GM23338 (cell line): Measurements from ENCODE around the gene SMYD3. TPM values are rescaled to one million over a fixed set of nuclear protein-coding genes. Genes with fewer than 3 reads are reported as not detected.

Source experiments
- ATAC-seq: fragments of 200-7000 bp; cut with Tn5 transposase; 3 replicates; pipeline ENCODE4 v1.9.1; 2020
- DNase-seq: peaks from one replicate; pipeline ENCODE4 v3.0.0-alpha.2; 2015; ENCODE audit warnings: low spot score
- H2AFZ ChIP-seq: fragments of 200-600 bp; sonication (generic); 2 replicates; pipeline ENCODE4 v1.8.0; 2016; ENCODE audit warnings: antibody characterized with exemption, mild to moderate bottlenecking, moderate library complexity
- H3F3A ChIP-seq: fragments of 200-600 bp; sonication (generic); replicated peaks from 2 replicates; pipeline ENCODE4 v1.8.0; 2017; ENCODE audit warnings: antibody characterized with exemption, mixed run types, low read depth
- H3K27ac ChIP-seq: fragments of 200-600 bp; sonication (generic); 2 replicates; pipeline ENCODE4 v1.6.1; 2016; ENCODE audit warnings: low read depth
- H3K27me3 ChIP-seq: fragments of 200-600 bp; sonication (generic); 2 replicates; pipeline ENCODE4 v1.8.0; 2016; ENCODE audit warnings: mild to moderate bottlenecking, mixed run types, moderate library complexity; ENCODE audit not compliant: insufficient read depth
- H3K36me3 ChIP-seq: fragments of 200-600 bp; sonication (generic); 2 replicates; pipeline ENCODE4 v1.8.0; 2016; ENCODE audit warnings: mild to moderate bottlenecking; ENCODE audit not compliant: insufficient read depth
- H3K4me1 ChIP-seq: fragments of 200-600 bp; sonication (generic); 2 replicates; pipeline ENCODE4 v1.8.0; 2016; ENCODE audit warnings: mild to moderate bottlenecking, moderate library complexity; ENCODE audit not compliant: insufficient read depth
- H3K4me2 ChIP-seq: fragments of 200-600 bp; sonication (generic); 2 replicates; pipeline ENCODE4 v1.7.1; 2017; ENCODE audit warnings: mixed run types
- H3K4me3 ChIP-seq: fragments of 200-600 bp; sonication (generic); 2 replicates; pipeline ENCODE4 v1.6.1; 2016; ENCODE audit warnings: mixed run types
- H3K79me2 ChIP-seq: fragments of 200-600 bp; sonication (generic); replicated peaks from 2 replicates; pipeline ENCODE4 v1.8.0; 2017; ENCODE audit warnings: mild to moderate bottlenecking; ENCODE audit not compliant: insufficient read depth
- H3K9me2 ChIP-seq: fragments of 200-600 bp; sonication (generic); 2 replicates; pipeline ENCODE4 v1.8.0; 2017; ENCODE audit not compliant: insufficient read depth
- H4K20me1 ChIP-seq: fragments of 200-600 bp; sonication (generic); replicated peaks from 2 replicates; pipeline ENCODE4 v1.8.0; 2017; ENCODE audit warnings: mild to moderate bottlenecking; ENCODE audit not compliant: insufficient read depth
- H3K27ac Mint-ChIP-seq: 2 replicates; pipeline ENCODE4 v1.8.0; 2020; ENCODE audit warnings: inconsistent platforms, mild to moderate bottlenecking, moderate library complexity, mixed read lengths
- H3K27me3 Mint-ChIP-seq: 3 replicates; pipeline ENCODE4 v1.8.0; 2022; ENCODE audit warnings: low read depth, mild to moderate bottlenecking, moderate library complexity, mixed read lengths, inconsistent platforms; ENCODE audit not compliant: insufficient read depth, poor library complexity
- H3K36me3 Mint-ChIP-seq: 3 replicates; pipeline ENCODE4 v1.8.0; 2021; ENCODE audit warnings: low read depth, mild to moderate bottlenecking, inconsistent platforms, moderate library complexity, mixed read lengths
- H3K4me1 Mint-ChIP-seq: 3 replicates; pipeline ENCODE4 v1.8.0; 2020; ENCODE audit warnings: mild to moderate bottlenecking, inconsistent platforms, mixed read lengths
- H3K4me3 Mint-ChIP-seq: 3 replicates; pipeline ENCODE4 v1.8.0; 2021; ENCODE audit warnings: moderate library complexity, mild to moderate bottlenecking, inconsistent platforms, mixed read lengths
- H3K9me3 Mint-ChIP-seq: 3 replicates; pipeline ENCODE4 v1.8.0; 2020; ENCODE audit warnings: moderate library complexity, mild to moderate bottlenecking, inconsistent platforms, mixed read lengths
- ETS1 ChIP-seq: IDR thresholded peaks from 2 replicates; pipeline ENCODE4 v1.6.1; 2016; ENCODE audit warnings: antibody characterized with exemption
- EZH2phosphoT487 ChIP-seq: fragments of 200-600 bp; sonication (generic); IDR thresholded peaks from one replicate; pipeline ENCODE4 v1.8.1; 2018; ENCODE audit warnings: antibody characterized with exemption; ENCODE audit not compliant: unreplicated experiment
- POLR2AphosphoS5 ChIP-seq: IDR thresholded peaks from 2 replicates; pipeline ENCODE4 v1.6.1; 2016; ENCODE audit warnings: antibody characterized with exemption, low read depth
- STAT1 ChIP-seq: IDR thresholded peaks from one replicate; pipeline ENCODE4 v1.6.1; 2016; ENCODE audit warnings: antibody characterized with exemption; ENCODE audit not compliant: unreplicated experiment
- ZNF462 ChIP-seq: fragments of 250-450 bp; sonication (Bioruptor Pico); IDR thresholded peaks from 2 replicates; pipeline ENCODE4 v1.5.0; 2020; ENCODE audit warnings: mild to moderate bottlenecking, moderate library complexity
- polyA plus RNA-seq: library from polyadenylated mRNA; unstranded; fragments of >200 nt; fragmentation: Nextera tagmentation; extraction: Ambion mirVana; gene quantifications from 2 replicates; pipeline ENCODE4 v1.2.1, GENCODE V29; 2016
- total RNA-seq: library from RNA; depleted of rRNA; stranded (reverse); fragments of >200 nt; shearing (Covaris generic); gene quantifications from 2 replicates; pipeline ENCODE4 v1.2.3, GENCODE V29; 2014
- TF ChIP-seq, protein P1 (sequence below), 2 experiments: fragments of 200-600 bp in 1 of 2; sonication (generic) in 1 of 2; conservative IDR thresholded peaks; 2 replicates each; pipeline versions ENCODE4 v1.5.1 to v1.6.1; 2016 to 2017; ENCODE audit warnings: antibody characterized with exemption in 2 of 2, low read depth in 2 of 2, mild to moderate bottlenecking in 2 of 2, moderate library complexity in 1 of 2

Gene SMYD3
- total and polyA plus RNA-seq, 2 experiments from 2014 or later: 31.8 to 34.4 TPM

DNA sequence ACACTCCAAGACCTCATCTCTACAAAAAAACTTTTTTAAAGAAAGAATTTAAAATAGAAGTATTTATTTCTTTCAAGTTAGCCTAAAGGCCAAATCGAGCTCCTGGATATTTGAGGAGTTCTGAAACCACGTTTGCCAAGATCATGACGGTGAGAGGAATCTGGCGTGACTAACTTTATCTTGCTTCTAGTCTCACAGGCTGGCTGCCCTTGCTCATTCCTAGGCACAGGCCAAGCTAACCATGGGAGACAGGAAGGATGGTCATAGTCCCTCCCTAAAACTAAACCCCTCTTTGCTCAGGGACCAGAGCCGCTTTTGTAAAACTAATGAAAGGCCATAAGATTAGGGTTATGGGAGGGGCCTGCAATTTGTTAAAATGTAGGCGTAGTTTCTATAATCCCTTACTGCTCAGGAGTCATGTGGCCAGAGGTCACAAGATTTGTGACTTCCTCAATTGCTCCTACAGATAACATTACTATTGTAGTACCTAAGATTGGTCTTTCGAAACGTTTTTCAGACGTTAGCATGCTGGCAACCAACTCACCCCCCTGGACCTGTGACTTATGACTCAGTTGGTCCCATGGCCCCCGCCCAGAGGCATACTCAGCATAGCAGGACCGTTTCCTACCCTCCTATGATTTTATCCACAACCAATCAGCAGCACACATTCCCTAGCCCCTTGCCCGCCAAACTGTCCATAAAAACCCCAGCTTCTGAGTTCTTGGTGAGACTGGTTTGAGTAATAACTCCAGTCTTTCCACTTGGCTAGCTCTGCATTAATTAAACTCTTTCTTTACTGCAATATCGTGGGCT, 425.0 kb downstream of the SMYD3 start (continued):
- TF ChIP-seq ZNF462 (no peak), EZH2phosphoT487 (no peak)

GRCh38 chr1:246081138-246081702, 425.9 kb downstream of the SMYD3 start:
- Histone ChIP-seq H2AFZ (no peak overlapping the region), H3K9me2 (no peaks in the 10 kb centered on the region), H4K20me1 (no peaks in the 10 kb centered on the region), H3K27me3 (no peaks in the 10 kb centered on the region), H3K4me1 (no peaks in the 10 kb centered on the region), H3K36me3 (no peaks in the 10 kb centered on the region), H3K79me2 (no peaks in the 10 kb centered on the region), H3K27ac (no peak overlapping the region), H3K4me2 (no peak overlapping the region), H3K4me3 (no peak overlapping the region), H3F3A (no peaks in the 10 kb centered on the region)
- Mint-ChIP-seq H3K4me3 (no peak overlapping the region), H3K27me3 (peaks cover 2% of the 10 kb centered on the region), H3K4me1 (peaks cover 10% of the 10 kb centered on the region), H3K27ac (no peak overlapping the region), H3K36me3 (peaks cover 12% of the 10 kb centered on the region; the same call in 2 of the 3 replicates), H3K9me3 (peaks cover 19% of the 10 kb centered on the region)
- no peak for DNase-seq
- ATAC-seq: no peak
- TF ChIP-seq ETS1 (no peak), STAT1 (no peak), POLR2AphosphoS5 (no peak)
- TF ChIP-seq, protein P1, sequence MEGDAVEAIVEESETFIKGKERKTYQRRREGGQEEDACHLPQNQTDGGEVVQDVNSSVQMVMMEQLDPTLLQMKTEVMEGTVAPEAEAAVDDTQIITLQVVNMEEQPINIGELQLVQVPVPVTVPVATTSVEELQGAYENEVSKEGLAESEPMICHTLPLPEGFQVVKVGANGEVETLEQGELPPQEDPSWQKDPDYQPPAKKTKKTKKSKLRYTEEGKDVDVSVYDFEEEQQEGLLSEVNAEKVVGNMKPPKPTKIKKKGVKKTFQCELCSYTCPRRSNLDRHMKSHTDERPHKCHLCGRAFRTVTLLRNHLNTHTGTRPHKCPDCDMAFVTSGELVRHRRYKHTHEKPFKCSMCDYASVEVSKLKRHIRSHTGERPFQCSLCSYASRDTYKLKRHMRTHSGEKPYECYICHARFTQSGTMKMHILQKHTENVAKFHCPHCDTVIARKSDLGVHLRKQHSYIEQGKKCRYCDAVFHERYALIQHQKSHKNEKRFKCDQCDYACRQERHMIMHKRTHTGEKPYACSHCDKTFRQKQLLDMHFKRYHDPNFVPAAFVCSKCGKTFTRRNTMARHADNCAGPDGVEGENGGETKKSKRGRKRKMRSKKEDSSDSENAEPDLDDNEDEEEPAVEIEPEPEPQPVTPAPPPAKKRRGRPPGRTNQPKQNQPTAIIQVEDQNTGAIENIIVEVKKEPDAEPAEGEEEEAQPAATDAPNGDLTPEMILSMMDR (conservative IDR thresholded peaks at IDR 0.05; ENCODE audit: low read depth in 2 of 2): no peak
